Endodermal cell (in vitro differentiated cells): ENCODE results near the gene NAA25. TPM values are rescaled to one million over a fixed set of nuclear protein-coding genes. Genes with fewer than 3 reads are reported as not detected.
"Not testable (repeated sequence)": the region's sequence is repeated elsewhere in the genome, so short reads cannot be mapped to it uniquely, and the experiment has no call there.

Experiments used
- DNase-seq: peaks from one replicate; pipeline ENCODE4 v3.0.0-alpha.2; 2017
- H3K27ac ChIP-seq: 2 replicates; pipeline ENCODE4 v1.5.1; 2013; ENCODE audit warnings: mild to moderate bottlenecking, low read depth, low read length, moderate library complexity
- H3K27me3 ChIP-seq: 2 replicates; pipeline ENCODE4 v1.6.1; 2013; ENCODE audit warnings: mild to moderate bottlenecking, low read length, moderate library complexity; ENCODE audit not compliant: insufficient read depth, control insufficient read depth, poor library complexity, severe bottlenecking
- H3K36me3 ChIP-seq: 2 replicates; pipeline ENCODE4 v1.7.0; 2013; ENCODE audit warnings: mild to moderate bottlenecking, low read length, moderate library complexity; ENCODE audit not compliant: control insufficient read depth, insufficient read depth
- H3K4me1 ChIP-seq: one replicate; pipeline ENCODE4 v1.7.0; 2013; ENCODE audit warnings: low read length; ENCODE audit not compliant: control insufficient read depth, insufficient read depth
- H3K4me3 ChIP-seq: 2 replicates; pipeline ENCODE4 v1.5.1; 2013; ENCODE audit warnings: mild to moderate bottlenecking, low read length, moderate library complexity
- H3K9ac ChIP-seq: 2 replicates; pipeline ENCODE4 v1.6.1; 2013; ENCODE audit warnings: mild to moderate bottlenecking, low read length, moderate library complexity; ENCODE audit not compliant: poor library complexity, severe bottlenecking; ENCODE audit errors: extremely low read depth
- H3K9me3 ChIP-seq: 2 replicates; pipeline ENCODE4 v1.6.1; 2013; ENCODE audit warnings: mild to moderate bottlenecking, low read length, moderate library complexity; ENCODE audit not compliant: control insufficient read depth
- H3K27ac Mint-ChIP-seq: 2 replicates; pipeline ENCODE4 v1.8.0; 2020; ENCODE audit warnings: mixed read lengths
- H3K27me3 Mint-ChIP-seq: 2 replicates; pipeline ENCODE4 v1.8.0; 2021; ENCODE audit warnings: mild to moderate bottlenecking, mixed read lengths; ENCODE audit not compliant: insufficient read depth
- H3K36me3 Mint-ChIP-seq: 2 replicates; pipeline ENCODE4 v1.8.0; 2020; ENCODE audit warnings: low read depth, mixed read lengths
- H3K4me1 Mint-ChIP-seq: 2 replicates; pipeline ENCODE4 v1.8.0; 2020; ENCODE audit warnings: mixed read lengths
- H3K4me3 Mint-ChIP-seq: 2 replicates; pipeline ENCODE4 v1.8.0; 2020; ENCODE audit warnings: mild to moderate bottlenecking, moderate library complexity, mixed read lengths
- H3K9me3 Mint-ChIP-seq: 2 replicates; pipeline ENCODE4 v1.8.0; 2020; ENCODE audit warnings: mild to moderate bottlenecking, mixed read lengths
- whole genome bisulfite sequencing, 2 experiments: methylation state at CpG; one replicate each; pipeline versions ENCODE4 v1.1.5 to v1.1.7; 2013; ENCODE audit warnings: missing lambda C conversion rate in 2 of 2, mixed read lengths in 1 of 2; ENCODE audit not compliant: insufficient coverage in 1 of 2, insufficient read length in 1 of 2; 5-methylcytosine and 5-hydroxymethylcytosine counted together
- total RNA-seq, 2 donors: library from RNA; stranded (reverse); fragmentation: NEBNext Ultra II Directional in 1 of 2; extraction: Animal tissue kit (Norgen Biotek cat#: 25700) in 1 of 2; gene quantifications; 2 replicates in 1 of 2; 3 replicates in 1 of 2; pipeline ENCODE4 v1.2.1, GENCODE V29; 2021
- TF ChIP-seq, protein P1 (sequence below): fragments of 200-600 bp; sonication (generic); conservative IDR thresholded peaks from 2 replicates; pipeline ENCODE4 v1.5.0; 2021; ENCODE audit warnings: antibody characterized with exemption, mild to moderate bottlenecking

NAA25 gene
- total RNA-seq, 2 donors from 2014 or later: 34.2 to 36.3 TPM

DNA sequence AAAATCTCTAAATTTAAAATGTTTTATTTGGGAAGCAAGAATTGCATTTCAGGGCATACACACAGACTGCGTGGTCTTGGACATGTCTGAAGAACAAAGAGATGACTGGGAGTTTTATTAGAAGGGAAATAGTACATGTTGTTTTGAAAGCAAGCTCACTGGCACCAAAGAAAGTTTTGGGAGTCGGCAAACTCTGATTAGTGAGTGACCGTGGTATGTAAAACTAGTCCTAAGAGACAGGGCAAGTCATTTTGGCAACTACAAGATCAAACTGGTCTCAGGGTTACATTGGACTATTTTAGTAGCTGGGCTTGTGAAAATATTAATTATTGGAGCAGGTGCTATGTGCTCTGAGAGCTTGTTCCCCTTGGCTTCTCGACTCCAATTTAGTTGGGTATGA lies 110.6 kb downstream of the NAA25 start:
- H3K4me3 Mint-ChIP-seq: no peak overlapping the region
- no peak overlapping the region for H3K9ac ChIP-seq
- H3K27me3 ChIP-seq: no peaks in the 10 kb centered on the region
- no peaks in the 10 kb centered on the region for H3K4me1 Mint-ChIP-seq
- no peak overlapping the region for H3K4me3 ChIP-seq
- no peak overlapping the region for H3K27ac Mint-ChIP-seq
- no peaks in the 10 kb centered on the region for H3K9me3 Mint-ChIP-seq
- 93 to 97% methylated on average over 3 to 4 of the region's 4 CpGs for WGBS, 2 experiments
- no peaks in the 10 kb centered on the region for H3K27me3 Mint-ChIP-seq
- peaks cover 3% of the 10 kb centered on the region for H3K36me3 ChIP-seq
- H3K9me3 ChIP-seq: no peaks in the 10 kb centered on the region
- no peaks in the 10 kb centered on the region for H3K4me1 ChIP-seq
- no peak for DNase-seq
- peaks cover 9% of the 10 kb centered on the region for H3K36me3 Mint-ChIP-seq
- H3K27ac ChIP-seq: no peak overlapping the region
- TF ChIP-seq, protein P1, sequence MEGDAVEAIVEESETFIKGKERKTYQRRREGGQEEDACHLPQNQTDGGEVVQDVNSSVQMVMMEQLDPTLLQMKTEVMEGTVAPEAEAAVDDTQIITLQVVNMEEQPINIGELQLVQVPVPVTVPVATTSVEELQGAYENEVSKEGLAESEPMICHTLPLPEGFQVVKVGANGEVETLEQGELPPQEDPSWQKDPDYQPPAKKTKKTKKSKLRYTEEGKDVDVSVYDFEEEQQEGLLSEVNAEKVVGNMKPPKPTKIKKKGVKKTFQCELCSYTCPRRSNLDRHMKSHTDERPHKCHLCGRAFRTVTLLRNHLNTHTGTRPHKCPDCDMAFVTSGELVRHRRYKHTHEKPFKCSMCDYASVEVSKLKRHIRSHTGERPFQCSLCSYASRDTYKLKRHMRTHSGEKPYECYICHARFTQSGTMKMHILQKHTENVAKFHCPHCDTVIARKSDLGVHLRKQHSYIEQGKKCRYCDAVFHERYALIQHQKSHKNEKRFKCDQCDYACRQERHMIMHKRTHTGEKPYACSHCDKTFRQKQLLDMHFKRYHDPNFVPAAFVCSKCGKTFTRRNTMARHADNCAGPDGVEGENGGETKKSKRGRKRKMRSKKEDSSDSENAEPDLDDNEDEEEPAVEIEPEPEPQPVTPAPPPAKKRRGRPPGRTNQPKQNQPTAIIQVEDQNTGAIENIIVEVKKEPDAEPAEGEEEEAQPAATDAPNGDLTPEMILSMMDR: no peak

DNA sequence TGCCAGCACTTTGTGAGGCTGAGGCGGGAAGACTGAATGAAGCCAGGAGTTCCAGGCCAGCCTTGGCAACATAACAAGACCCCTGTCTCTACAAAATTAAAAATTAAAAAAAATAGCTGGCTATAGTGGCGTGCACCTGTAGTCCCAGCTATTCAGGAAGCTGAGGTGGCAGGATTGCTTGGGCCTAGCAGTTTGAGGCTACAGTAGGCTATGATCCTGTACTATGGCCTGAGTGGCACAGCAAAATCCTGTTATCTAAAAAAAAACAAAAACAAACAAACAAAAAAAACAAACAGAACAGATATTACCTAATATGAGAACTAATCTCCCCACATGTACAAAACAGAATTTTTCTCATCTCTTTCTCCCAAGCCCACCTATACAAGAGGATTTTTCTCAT lies 111.3 kb downstream of the NAA25 start:
- WGBS, 2 experiments: 88% methylated on average over 2 of the region's 2 CpGs; no CpG with 5 or more reads in 1 of the 2 experiments
- TF ChIP-seq, protein P1: no peak
- Histone ChIP-seq H3K4me3 (no peak overlapping the region), H3K4me1 (no peaks in the 10 kb centered on the region), H3K27ac (no peak overlapping the region), H3K27me3 (no peaks in the 10 kb centered on the region), H3K9me3 (no peaks in the 10 kb centered on the region), H3K9ac (no peak overlapping the region), H3K36me3 (no peaks in the 10 kb centered on the region)
- no peak overlapping the region for H3K27ac Mint-ChIP-seq
- H3K9me3 Mint-ChIP-seq: no peaks in the 10 kb centered on the region
- H3K4me3 Mint-ChIP-seq: no peak overlapping the region
- DNase-seq: no peak
- H3K36me3 Mint-ChIP-seq: peaks cover 3% of the 10 kb centered on the region
- no peaks in the 10 kb centered on the region for H3K27me3 Mint-ChIP-seq
- no peaks in the 10 kb centered on the region for H3K4me1 Mint-ChIP-seq

DNA sequence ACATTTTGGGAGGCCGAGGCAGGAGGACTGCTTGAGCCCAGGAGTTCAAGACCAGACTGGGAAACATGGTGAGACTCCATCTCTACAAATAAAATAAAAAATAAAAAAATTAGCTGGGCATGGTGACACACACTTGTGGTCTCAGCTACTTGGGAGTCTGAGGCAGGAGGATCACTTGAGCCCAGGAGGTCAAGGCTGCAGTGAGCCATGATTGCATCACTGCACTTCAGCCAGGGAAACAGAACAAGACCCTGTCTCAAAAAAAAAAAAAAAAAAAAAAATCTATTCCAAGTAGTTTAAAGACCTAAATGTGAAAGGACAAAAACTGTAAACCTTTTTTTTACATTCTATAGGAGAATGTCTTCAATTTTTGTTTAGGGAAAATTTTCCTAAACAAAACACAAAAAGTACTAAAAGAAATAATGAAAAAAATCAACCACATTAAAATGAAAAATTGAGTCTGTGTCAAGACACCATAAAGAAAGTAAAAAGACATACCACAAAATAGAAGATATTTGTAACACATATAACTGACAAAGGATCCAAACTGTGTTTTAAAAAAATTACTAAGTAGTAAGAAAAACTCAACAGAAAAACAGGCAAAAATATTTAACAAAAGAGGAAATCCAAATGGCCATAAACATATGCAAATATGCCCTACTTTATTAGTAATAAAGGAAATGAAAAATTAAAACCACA lies 112.7 kb downstream of the NAA25 start:
- Mint-ChIP-seq H3K4me3 (no peak overlapping the region), H3K27ac (no peak overlapping the region), H3K4me1 (no peaks in the 10 kb centered on the region), H3K9me3 (no peaks in the 10 kb centered on the region), H3K27me3 (no peaks in the 10 kb centered on the region), H3K36me3 (peaks cover 5% of the 10 kb centered on the region)
- 100% methylated on average over 1 of the region's 1 CpG; no CpG with 5 or more reads in 1 of the 2 experiments for WGBS, 2 experiments
- TF ChIP-seq, protein P1: no peak
- Histone ChIP-seq H3K36me3 (no peaks in the 10 kb centered on the region), H3K9ac (no peak overlapping the region), H3K27ac (no peak overlapping the region), H3K4me1 (no peaks in the 10 kb centered on the region), H3K4me3 (no peak overlapping the region), H3K27me3 (no peaks in the 10 kb centered on the region), H3K9me3 (no peaks in the 10 kb centered on the region)
- no peak for DNase-seq

DNA sequence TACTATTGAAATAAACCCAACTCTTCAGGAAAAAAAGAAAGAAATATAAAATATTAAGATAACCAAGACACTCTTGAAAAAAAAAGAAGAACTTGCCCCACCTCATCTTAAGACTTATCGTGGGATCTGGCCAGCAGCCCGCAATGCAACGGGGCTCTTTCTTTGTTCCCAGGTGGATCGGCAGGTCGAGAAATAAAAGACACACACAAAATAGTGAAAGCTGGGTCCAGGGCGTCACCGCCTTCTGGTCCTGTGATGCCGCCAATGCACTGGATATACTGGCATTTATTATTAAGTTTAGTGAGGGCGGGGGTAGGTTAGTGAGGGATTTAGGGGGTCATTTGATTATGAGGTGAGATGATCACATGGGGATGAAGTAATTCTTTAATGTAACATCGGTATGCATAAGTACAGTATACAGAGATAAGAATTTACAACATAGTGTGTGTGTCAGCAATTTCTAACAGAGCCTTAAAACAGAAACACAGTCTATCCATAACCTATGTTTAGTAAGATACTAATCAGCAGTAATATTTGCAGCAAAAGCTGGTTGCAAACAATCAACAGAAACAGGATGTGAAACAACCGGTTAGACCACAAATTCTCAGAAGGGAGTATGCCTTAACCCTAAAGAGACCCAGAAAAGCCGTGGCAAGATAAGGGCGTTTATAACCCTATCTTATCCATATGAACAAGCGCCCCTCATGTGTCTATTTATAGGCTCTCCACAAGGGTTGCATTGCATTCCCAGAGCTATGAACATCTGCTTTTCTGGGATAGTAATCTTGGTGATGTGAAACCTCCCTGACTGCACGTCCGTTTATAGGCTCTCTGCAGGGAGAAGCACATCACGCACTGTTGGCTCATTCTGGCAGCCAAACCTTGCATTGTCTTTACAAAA lies 114.1 kb downstream of the NAA25 start:
- not testable (repeated sequence) for H3K9ac ChIP-seq, H3K27me3 Mint-ChIP-seq, H3K4me3 Mint-ChIP-seq, H3K36me3 ChIP-seq, H3K9me3 Mint-ChIP-seq, H3K27me3 ChIP-seq, H3K27ac ChIP-seq, H3K4me1 Mint-ChIP-seq, H3K4me3 ChIP-seq, H3K27ac Mint-ChIP-seq, H3K4me1 ChIP-seq, H3K9me3 ChIP-seq, DNase-seq
- WGBS, 2 experiments: 93 to 95% methylated on average over 12 to 17 of the region's 17 CpGs
- H3K36me3 Mint-ChIP-seq: peaks cover 16% of the 10 kb centered on the region
